HG02884 (cell line): ENCODE results near the gene RALB.
"Not testable (repeated sequence)": the region's sequence is repeated elsewhere in the genome, so short reads cannot be mapped to it uniquely, and the experiment has no call there.

Experiments used
- ATAC-seq: cut with Tn5 transposase; IDR thresholded peaks from one replicate; pipeline ENCODE4 v1.9.1; 2021; ENCODE audit warnings: mild to moderate bottlenecking, moderate library complexity; ENCODE audit not compliant: unreplicated experiment

RALB gene

GRCh38 chr2:120291401-120292311 lies 39.0 kb downstream of the RALB start:
- no peak for ATAC-seq

- peak; percentile 38 for ATAC-seq
These were observed 40.7 kb downstream of the RALB start for GRCh38 chr2:120293096-120294007.

GRCh38 chr2:120294008-120294340 lies 41.3 kb downstream of the RALB start:
- ATAC-seq = peak; percentile 94

DNA sequence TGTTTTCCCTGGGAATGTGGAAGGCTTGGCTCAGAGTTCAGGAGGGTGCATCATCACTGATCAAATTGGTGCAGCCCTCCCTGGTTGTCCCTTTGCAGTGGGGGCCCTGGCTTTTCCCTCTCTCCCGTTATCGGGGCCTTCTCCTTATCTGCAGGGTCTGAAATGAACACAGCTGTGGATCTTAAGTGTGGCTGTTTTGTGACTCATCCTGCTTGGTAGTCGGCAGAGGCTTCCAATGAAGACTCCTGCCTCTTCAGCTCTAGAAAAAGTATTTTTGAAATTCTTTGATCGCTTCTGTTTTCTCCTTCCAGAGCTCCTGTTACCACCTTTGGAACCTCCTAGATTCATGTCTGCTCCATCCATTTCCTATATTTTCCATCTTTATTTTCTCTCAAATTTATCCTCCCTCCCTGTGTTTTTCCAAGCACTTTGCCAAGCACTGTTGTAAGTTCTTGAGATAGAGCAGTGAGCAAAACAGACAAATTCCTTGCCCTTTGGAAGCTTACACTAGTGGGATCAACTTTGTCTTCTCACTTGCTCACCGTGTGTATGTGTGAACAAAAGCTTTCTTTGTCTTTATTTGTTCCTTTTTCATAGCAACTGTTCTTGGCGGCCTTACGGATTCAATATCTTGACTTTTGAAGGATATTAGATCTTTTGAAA lies 45.7 kb downstream of the RALB start:
- no peak for ATAC-seq

- no peak for ATAC-seq
These were observed 46.4 kb downstream of the RALB start for GRCh38 chr2:120299004-120299403.

DNA sequence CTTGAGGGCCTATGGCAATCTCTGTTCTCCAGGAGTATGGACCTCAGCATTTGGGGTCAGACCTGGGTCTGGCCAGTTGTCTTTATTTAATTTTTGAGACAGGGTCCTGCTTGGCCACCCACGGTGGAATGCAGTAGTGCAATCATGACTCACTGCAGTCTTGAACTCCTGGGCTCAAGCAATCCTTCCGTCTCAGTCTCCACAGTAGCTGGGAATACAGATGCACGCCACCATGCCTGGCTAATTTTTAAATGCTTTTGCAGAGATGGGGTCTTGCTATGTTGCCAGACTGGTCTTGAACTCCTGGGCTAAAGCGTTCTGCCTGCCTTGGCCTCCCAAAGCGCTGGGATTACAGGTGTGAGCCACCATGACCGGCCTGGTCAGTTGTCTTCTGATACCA lies 46.9 kb downstream of the RALB start:
- no peak for ATAC-seq

GRCh38 chr2:120300385-120300784 lies 47.7 kb downstream of the RALB start:
- no peak for ATAC-seq

DNA sequence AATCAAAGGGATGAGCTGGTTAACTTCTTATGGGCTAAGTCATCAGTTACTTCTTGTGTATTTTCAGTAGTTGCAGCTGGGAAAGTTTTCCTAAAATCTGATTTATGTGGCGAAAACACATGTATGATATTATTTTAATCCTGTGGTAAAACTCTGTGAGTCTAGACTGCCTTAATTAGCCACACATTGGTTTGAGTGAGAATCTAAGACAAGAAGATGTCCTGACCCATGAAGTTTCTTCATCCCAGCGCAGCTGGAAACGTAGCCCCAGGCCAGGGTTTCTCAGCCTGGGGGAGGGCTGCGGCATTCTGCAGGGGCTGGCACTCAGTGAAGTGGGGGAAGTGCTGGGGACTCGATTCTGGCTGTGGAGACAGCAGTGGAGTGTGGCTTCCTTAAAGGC lies 48.6 kb downstream of the RALB start:
- ATAC-seq = no peak

GRCh38 chr2:120302301-120302700 lies 49.6 kb downstream of the RALB start:
- ATAC-seq = no peak

GRCh38 chr2:120303177-120303576 lies 50.5 kb downstream of the RALB start:
- ATAC-seq = no peak

- ATAC-seq = no peak
These were observed 52.6 kb downstream of the RALB start for GRCh38 chr2:120305296-120305695.

DNA sequence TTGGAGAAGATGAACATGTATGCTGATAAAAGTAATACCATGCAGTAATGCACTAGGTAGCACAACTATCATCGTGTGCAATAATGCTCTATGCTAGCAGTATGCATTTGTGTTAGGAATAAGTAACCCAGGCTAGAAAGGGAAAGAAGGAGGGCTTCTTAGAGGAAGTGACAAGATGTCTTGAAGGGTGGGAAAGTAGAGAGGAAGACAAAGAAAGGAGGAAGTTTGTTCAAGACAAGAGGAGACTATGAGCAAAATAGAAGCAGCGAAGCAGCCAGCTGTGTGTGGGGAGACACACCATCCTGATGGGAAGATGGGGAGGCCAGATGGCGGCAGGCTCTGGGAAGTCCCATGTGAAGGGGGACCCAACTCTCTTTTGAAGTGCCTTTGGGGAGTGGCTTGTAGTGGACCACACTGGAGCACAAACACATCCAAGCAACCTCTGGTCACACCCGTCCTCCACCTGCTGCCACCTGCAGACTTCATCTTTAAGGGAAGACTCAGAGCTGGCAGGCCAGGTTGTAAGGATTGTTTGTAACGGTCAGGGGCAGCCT lies 53.4 kb downstream of the RALB start:
- ATAC-seq = no peak

DNA sequence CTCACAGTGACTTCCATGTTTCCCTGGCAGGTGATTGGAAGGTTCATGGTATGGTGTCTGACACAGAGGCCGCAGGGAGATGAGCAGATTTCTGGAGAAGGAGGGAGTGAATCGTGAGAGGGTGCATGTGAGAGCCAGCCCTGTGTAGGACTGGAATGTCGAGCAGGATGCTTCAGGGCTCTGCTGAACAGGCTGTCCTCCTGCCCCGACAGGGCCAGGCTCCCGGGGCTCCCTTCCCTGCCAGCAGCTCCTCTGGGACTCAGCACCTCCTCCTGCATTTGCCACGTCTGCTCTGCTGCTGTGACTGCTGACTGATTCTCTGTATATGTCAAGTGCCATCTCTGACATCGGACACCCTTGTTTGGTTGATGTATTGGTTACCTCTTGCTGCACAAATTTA lies 54.8 kb downstream of the RALB start:
- no peak for ATAC-seq

GRCh38 chr2:120308038-120308910 lies 55.6 kb downstream of the RALB start:
- no peak for ATAC-seq

DNA sequence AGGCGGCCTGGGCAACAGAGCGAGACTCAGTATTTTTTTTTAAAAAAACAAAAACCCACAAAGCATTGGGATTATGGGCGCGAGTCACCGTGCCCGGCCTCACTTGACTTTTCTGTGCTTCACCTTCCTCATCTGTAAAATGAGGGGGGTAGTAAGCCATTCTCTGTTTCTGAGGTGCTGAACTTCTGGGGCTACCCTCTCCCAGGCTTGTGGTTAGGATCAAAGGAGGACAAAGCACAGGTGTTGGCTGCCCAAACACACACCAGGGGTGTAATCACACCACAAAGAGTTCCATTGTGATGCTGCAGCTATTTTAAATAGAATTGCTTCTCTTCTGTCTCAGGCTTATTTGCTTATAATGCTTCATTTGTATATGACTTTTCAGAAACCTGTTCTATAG lies 57.5 kb downstream of the RALB start:
- ATAC-seq = peak; percentile 70

DNA sequence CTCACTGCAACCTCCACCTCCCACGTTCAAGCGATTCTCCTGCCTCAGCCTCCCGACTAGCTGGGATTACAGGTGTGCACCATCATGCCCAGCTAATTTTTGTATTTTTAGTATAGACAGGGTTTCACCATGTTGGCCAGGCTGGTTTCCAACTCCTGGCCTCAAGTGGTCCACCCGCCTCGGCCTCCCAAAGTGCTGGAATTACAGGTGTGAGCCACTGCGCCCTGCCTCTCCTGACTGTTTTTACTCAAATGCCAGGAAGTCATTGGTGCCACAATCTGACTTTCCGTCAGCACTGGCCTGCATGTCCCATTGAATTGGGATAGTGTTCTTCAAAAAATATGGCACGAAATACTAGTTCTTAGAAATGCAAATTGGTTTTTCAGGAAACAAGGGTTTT lies 58.2 kb downstream of the RALB start:
- ATAC-seq = not testable (repeated sequence)

DNA sequence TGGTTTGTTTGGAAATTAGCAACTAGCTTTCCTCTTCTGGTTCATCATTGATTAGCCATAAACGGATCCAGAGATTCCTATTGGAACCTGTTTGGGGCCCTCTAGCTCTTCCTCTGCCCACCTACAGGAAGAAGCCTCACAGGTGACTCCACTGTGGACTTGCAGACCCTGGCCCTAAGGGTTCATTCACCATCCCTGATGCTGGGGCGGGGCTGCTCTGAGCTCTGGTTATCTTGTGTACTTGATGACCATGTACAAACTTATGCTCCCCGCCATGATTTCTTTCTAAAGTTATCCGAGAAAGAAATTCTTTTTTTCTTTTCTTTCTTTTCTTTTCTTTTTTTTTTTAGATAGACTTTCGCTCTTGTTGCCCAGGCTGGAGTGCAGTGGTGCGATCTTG lies 59.4 kb downstream of the RALB start:
- no peak for ATAC-seq

DNA sequence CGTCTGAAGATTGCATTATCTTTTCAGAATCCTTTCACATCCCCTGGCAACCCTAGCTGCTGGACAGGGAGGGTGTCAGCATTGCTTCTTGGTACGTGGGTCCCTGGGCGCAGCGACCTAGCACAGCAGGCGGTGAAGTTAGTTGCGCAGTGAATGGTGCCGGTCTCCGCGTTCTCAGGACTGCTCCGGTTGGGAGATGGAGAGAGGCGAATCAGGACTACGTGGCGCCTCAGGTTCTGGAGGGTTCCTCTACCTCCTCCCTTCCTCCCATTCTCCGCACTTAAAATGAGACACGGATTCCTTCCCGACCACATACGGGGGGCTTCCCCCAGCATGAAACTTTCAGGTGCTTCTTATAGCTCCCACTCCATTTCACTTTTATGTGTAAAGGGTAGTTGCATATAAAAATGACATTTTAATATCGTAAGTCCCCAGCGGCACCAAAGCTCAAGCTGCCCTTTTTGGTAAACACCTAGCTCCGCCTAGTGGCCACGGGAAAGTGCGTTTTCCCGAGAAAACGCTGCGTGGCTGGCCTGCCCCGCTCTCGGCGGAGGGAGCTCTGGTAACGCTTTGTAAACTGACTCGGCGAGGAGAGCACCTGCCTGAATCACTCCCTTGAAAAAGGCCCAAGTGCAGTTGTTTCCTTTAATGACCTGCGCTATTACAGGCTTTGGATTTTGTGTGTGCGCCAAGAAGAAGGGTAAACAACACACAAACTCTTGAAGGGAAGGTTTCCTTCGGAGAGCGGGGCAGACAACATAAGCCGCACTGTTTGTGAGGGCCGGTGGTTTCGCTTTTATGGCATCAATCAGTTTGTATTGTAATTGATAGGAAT lies 60.4 kb downstream of the RALB start:
- peak; percentile 57 for ATAC-seq
